ENCODE results near the gene PI3.
"Not testable (repeated sequence)": the region's sequence is repeated elsewhere in the genome, so short reads cannot be mapped to it uniquely, and the experiment has no call there.

PI3 gene, protein sequence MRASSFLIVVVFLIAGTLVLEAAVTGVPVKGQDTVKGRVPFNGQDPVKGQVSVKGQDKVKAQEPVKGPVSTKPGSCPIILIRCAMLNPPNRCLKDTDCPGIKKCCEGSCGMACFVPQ

GRCh38 chr20:45174434-45175364 lies at the start of gene PI3:
TSS of gene PI3 (plus strand) at chr20:45174902. CDS start at chr20:45174923, 21 bp downstream.
- intact Hi-C loops (cut with micrococcal nuclease) = no loop called here
- H3K36me3 Mint-ChIP-seq (ENCODE audit: low read depth) = no peaks in the 10 kb centered on the region
- H3K27ac Mint-ChIP-seq = no peak within 1 kb of the TSS
- no peaks in the 10 kb centered on the region for H3K9me3 Mint-ChIP-seq
- H3K4me3 Mint-ChIP-seq = no peak within 1 kb of the TSS
- peaks cover 9% of the 10 kb centered on the region for H3K4me1 Mint-ChIP-seq (ENCODE audit: low read depth)
- peaks cover 13% of the 10 kb centered on the region for H3K27me3 Mint-ChIP-seq

GRCh38 chr20:45128099-45128498 lies 46.6 kb upstream of the PI3 start:
- Mint-ChIP-seq H3K4me1 (ENCODE audit: low read depth) (no peaks in the 10 kb centered on the region), H3K36me3 (ENCODE audit: low read depth) (no peaks in the 10 kb centered on the region)
- intact Hi-C loops (cut with micrococcal nuclease) = no loop called here

DNA sequence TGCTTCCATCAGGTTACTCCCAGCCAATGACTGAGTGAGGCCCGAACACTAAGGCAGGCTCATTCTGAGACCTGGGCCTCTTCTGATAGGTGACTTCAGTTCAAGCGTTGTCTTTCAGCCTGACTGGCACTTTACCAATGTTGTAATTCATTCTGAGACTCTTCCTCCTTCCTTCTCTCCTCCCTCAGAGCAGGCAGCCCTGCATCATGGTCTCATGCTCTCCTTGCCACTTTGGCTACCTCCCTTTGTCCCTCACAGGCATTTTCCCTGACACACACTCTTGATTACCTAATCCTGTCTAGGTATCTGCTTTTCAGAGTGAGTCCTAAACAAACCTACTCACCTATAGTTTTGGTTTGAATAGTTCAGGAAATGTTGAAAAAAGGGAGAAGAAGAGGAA lies 37.8 kb upstream of the PI3 start:
- Mint-ChIP-seq H3K27ac (no peak overlapping the region), H3K4me1 (ENCODE audit: low read depth) (no peaks in the 10 kb centered on the region), H3K9me3 (no peaks in the 10 kb centered on the region), H3K4me3 (no peak overlapping the region), H3K36me3 (ENCODE audit: low read depth) (no peaks in the 10 kb centered on the region), H3K27me3 (peaks cover 21% of the 10 kb centered on the region)
- intact Hi-C loops (cut with micrococcal nuclease) = loop anchor here (2.0 kb wide), 1 partner anchor 92 kb away; no protein-coding TSS in a partner anchor

More at GRCh38 chr20:45128099-45128498, 46.6 kb upstream of the PI3 start:
- Mint-ChIP-seq H3K4me3 (no peak overlapping the region), H3K9me3 (no peaks in the 10 kb centered on the region), H3K27me3 (peaks cover 51% of the 10 kb centered on the region), H3K27ac (no peak overlapping the region)

GRCh38 chr20:45138561-45139300 lies 36.0 kb upstream of the PI3 start:
- intact Hi-C loops (cut with micrococcal nuclease) = loop anchor here (1.0 kb wide), 1 partner anchor 153 kb away; no protein-coding TSS in a partner anchor
- H3K27ac Mint-ChIP-seq = no peak overlapping the region
- no peaks in the 10 kb centered on the region for H3K4me1 Mint-ChIP-seq (ENCODE audit: low read depth)
- H3K9me3 Mint-ChIP-seq = no peaks in the 10 kb centered on the region
- no peak overlapping the region for H3K4me3 Mint-ChIP-seq
- no peaks in the 10 kb centered on the region for H3K36me3 Mint-ChIP-seq (ENCODE audit: low read depth)
- H3K27me3 Mint-ChIP-seq = peaks cover 19% of the 10 kb centered on the region

DNA sequence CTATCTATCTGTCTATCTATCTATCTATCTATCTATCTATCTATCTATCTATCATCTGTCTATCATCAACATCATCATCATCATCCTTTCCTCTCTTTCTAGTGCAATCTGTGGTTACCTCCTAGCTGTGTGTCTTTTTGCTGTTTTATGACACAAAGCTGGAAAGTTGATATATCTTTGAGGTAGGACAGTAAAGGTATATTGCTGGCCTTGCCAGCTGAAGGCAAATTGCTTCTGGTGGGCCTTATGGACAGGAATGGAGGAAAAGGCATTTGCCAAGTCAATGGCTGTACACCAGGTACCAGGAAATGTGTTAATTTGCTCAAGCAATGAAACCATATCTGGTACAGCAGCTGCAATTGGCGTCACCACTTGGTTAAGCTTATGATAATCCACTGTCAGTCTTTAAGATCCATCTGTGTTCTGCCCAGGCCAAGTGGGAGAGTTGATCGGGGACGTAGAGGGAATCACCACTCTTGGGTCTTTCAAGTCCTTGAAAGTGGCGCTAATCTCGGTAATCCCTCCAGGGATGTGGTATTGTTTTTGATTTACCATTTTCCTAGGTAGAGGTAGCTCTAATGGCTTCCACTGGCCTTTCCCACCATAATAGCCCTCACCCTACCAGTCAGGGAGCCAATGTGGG lies 34.8 kb upstream of the PI3 start:
- not testable (repeated sequence) for H3K27ac Mint-ChIP-seq; H3K4me3 Mint-ChIP-seq; H3K36me3 Mint-ChIP-seq (ENCODE audit: low read depth); H3K9me3 Mint-ChIP-seq; H3K4me1 Mint-ChIP-seq (ENCODE audit: low read depth)
- intact Hi-C loops (cut with micrococcal nuclease) = loop anchor here (1.0 kb wide), 1 partner anchor 151 kb away; no protein-coding TSS in a partner anchor
- peaks cover 24% of the 10 kb centered on the region for H3K27me3 Mint-ChIP-seq

DNA sequence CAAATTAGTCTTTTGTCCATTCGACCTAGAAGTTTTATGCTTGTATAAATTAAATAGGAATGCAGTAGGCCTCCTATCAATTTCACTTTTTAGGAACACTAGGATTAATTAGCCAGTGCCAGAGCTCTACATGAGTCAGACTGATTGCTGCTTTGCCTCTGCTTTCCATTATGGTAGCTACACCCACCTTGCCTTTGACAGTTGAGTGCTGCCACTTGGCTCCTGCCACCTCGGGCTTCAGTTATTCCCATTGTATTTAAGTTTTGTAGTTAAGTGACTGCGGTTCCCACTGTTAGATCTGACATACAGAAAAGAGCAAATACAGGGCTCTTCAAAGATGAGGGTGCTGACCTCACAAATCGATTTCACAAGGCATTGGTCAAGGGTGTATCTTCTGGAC lies 33.9 kb upstream of the PI3 start:
- Mint-ChIP-seq H3K4me3 (no peak overlapping the region), H3K9me3 (no peaks in the 10 kb centered on the region), H3K27ac (no peak overlapping the region), H3K36me3 (ENCODE audit: low read depth) (no peaks in the 10 kb centered on the region), H3K4me1 (ENCODE audit: low read depth) (no peaks in the 10 kb centered on the region), H3K27me3 (peaks cover 25% of the 10 kb centered on the region)
- intact Hi-C loops (cut with micrococcal nuclease) = no loop called here

DNA sequence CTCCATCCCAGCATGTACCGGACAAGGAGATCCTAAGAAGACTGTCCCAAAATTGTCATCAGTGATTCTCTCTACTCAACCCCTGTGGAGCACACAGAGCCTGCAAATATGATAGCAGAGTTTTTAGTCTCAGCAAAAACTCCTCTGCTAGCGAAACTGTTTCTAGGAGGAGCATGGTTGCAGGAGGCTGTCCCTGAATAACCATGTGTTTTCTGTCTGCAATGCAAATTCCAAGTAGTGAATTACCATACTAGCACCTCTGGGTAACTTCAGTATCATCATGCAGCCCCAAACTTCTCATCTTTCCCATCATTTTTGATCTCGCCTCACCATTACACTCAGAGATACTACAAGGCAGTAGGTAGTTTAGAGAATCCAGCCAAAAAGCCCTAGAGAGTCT lies 25.6 kb upstream of the PI3 start:
- Mint-ChIP-seq H3K4me1 (ENCODE audit: low read depth) (peaks cover 20% of the 10 kb centered on the region), H3K27me3 (peaks cover 51% of the 10 kb centered on the region), H3K27ac (no peak overlapping the region), H3K4me3 (no peak overlapping the region), H3K9me3 (no peaks in the 10 kb centered on the region), H3K36me3 (ENCODE audit: low read depth) (no peaks in the 10 kb centered on the region)
- intact Hi-C loops (cut with micrococcal nuclease) = no loop called here

DNA sequence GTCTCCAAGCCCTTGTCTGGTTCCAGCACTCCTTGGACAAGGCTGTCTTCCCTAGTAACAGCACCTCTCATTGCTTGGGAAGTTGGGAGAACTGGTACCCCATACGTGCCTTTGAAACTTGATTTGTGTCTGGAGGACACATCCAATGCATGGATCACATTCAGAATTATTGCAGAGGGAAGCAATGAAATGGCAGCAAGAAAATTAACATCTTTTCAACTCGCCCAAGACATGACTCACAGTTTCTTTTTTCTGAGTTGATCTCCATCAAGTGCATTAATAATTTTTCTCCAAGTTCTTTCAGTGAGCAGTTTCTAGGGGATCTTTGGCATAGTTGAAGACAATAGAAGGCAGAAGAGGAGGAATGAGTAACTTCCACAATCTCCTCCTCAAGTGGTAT lies 22.3 kb upstream of the PI3 start:
- H3K9me3 Mint-ChIP-seq = peaks cover 33% of the 10 kb centered on the region
- peaks cover 27% of the 10 kb centered on the region for H3K27me3 Mint-ChIP-seq
- H3K27ac Mint-ChIP-seq = no peak overlapping the region
- peaks cover 25% of the 10 kb centered on the region for H3K36me3 Mint-ChIP-seq (ENCODE audit: low read depth)
- no peak overlapping the region for H3K4me3 Mint-ChIP-seq
- peaks cover 32% of the 10 kb centered on the region for H3K4me1 Mint-ChIP-seq (ENCODE audit: low read depth)
- intact Hi-C loops (cut with micrococcal nuclease) = no loop called here

GRCh38 chr20:45153147-45153546 lies 21.6 kb upstream of the PI3 start:
- H3K4me3 Mint-ChIP-seq = no peak overlapping the region
- peak overlapping the region; percentile 81 for H3K27ac Mint-ChIP-seq
- H3K27me3 Mint-ChIP-seq = peaks cover 25% of the 10 kb centered on the region
- peaks cover 25% of the 10 kb centered on the region for H3K36me3 Mint-ChIP-seq (ENCODE audit: low read depth)
- intact Hi-C loops (cut with micrococcal nuclease) = no loop called here
- H3K4me1 Mint-ChIP-seq (ENCODE audit: low read depth) = peaks cover 32% of the 10 kb centered on the region
- H3K9me3 Mint-ChIP-seq = peaks cover 41% of the 10 kb centered on the region

DNA sequence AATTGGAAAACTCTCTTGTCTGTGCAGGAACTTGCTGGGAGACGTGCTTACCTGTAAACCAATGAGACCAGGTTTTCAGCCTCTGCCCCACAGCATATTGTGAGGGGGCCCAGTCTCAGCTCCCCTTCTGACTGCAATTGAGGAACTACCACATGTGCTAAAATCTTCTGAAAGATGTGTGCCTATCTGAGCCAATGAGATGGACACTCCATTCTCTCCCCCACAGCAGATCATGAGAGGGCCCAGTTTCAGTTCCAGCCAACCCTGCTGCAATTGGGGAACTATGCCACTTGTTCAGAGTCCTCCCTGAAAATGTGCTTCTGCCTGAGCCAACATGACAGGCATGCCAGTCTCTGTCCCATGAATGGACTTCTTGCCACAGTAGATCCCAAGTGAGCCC lies 20.9 kb upstream of the PI3 start:
- intact Hi-C loops (cut with micrococcal nuclease) = no loop called here
- Mint-ChIP-seq H3K9me3 (peaks cover 47% of the 10 kb centered on the region), H3K27ac (peak overlapping the region; percentile 81), H3K36me3 (ENCODE audit: low read depth) (peaks cover 25% of the 10 kb centered on the region), H3K4me3 (no peak overlapping the region), H3K27me3 (peaks cover 23% of the 10 kb centered on the region), H3K4me1 (ENCODE audit: low read depth) (peaks cover 32% of the 10 kb centered on the region)

- peaks cover 25% of the 10 kb centered on the region for H3K36me3 Mint-ChIP-seq (ENCODE audit: low read depth)
- H3K4me1 Mint-ChIP-seq (ENCODE audit: low read depth) = peaks cover 32% of the 10 kb centered on the region
- intact Hi-C loops (cut with micrococcal nuclease) = no loop called here
- peak overlapping the region; percentile 81 for H3K27ac Mint-ChIP-seq
- H3K4me3 Mint-ChIP-seq = no peak overlapping the region
- H3K27me3 Mint-ChIP-seq = peaks cover 20% of the 10 kb centered on the region
- peaks cover 51% of the 10 kb centered on the region for H3K9me3 Mint-ChIP-seq
Measured at GRCh38 chr20:45154183-45154582, 20.5 kb upstream of the PI3 start.

- peaks cover 14% of the 10 kb centered on the region for H3K27me3 Mint-ChIP-seq
- peaks cover 25% of the 10 kb centered on the region for H3K36me3 Mint-ChIP-seq (ENCODE audit: low read depth)
- intact Hi-C loops (cut with micrococcal nuclease); H3K4me3 Mint-ChIP-seq: not testable (repeated sequence)
- H3K9me3 Mint-ChIP-seq = peaks cover 57% of the 10 kb centered on the region
- peak overlapping the region; percentile 81 for H3K27ac Mint-ChIP-seq
- H3K4me1 Mint-ChIP-seq (ENCODE audit: low read depth) = peaks cover 32% of the 10 kb centered on the region
Measured at GRCh38 chr20:45154794-45155193, 19.9 kb upstream of the PI3 start.

GRCh38 chr20:45156713-45157112 lies 18.0 kb upstream of the PI3 start:
- peak overlapping the region; percentile 66 for H3K27ac Mint-ChIP-seq
- intact Hi-C loops (cut with micrococcal nuclease) = no loop called here
- peaks cover 32% of the 10 kb centered on the region for H3K4me1 Mint-ChIP-seq (ENCODE audit: low read depth)
- peaks cover 59% of the 10 kb centered on the region for H3K9me3 Mint-ChIP-seq
- H3K36me3 Mint-ChIP-seq (ENCODE audit: low read depth) = peaks cover 25% of the 10 kb centered on the region
- peaks cover 9% of the 10 kb centered on the region for H3K27me3 Mint-ChIP-seq
- no peak overlapping the region for H3K4me3 Mint-ChIP-seq
